Measurements from ENCODE around the gene PIBF1.
"Not testable (repeated sequence)": the region's sequence is repeated elsewhere in the genome, so short reads cannot be mapped to it uniquely, and the experiment has no call there.

PIBF1 gene

DNA sequence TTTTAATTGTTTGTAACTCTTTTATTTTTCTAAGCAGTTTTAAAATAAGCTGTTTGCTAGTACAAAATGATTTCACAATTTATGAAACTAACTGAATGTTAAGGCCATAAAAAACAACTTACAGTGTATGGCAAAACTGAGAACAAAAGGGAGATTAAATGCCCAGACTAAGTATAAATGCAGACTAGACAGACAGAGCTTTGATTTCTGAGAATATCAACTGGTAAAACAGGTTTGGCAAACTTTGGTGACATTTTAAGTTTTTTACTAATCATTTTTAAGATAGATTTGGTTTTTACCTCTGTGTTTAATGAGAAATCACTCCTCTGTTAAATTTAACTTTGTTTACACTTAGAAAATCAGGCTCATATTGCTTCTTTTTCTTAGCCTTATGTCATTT lies 149.4 kb downstream of the PIBF1 start:
- DNase-seq, result no peak

DNA sequence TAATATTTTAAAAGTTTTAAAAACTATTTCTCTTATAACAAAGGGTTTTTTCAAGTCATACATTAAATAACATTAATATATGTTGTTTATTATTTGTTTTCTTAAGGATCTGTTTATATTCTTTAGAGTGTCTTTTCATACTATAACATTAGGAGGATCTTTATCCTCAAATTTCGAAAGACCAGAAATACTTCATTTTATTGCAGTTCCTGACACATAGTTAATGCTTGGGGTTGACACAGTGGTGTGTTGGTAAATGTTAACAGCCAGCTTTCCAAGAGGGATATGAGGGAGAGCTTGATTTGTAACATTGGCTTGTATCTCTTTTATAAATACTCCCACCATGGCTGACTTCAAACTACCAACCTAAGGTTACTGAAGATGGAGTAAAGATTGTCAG lies 150.3 kb downstream of the PIBF1 start:
- no peak for DNase-seq

DNA sequence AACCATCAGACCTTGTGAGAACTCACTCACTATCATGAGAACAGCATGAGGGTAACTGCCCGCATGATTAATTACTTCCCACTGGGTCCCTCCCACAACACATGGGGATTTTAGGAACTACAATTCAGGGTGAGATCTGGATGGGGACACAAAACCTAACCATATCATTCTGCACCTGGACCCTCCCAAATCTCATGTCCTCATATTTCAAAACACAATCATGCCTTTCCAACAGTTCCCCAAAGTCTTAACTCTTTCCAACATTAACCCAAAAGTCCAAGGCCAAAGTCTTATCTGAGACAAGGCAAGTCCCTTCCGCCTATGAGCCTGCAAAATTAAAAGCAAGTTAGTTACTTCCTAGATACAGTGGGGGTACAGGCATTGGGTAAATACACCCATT lies 164.3 kb downstream of the PIBF1 start:
- not testable (repeated sequence) for DNase-seq

DNA sequence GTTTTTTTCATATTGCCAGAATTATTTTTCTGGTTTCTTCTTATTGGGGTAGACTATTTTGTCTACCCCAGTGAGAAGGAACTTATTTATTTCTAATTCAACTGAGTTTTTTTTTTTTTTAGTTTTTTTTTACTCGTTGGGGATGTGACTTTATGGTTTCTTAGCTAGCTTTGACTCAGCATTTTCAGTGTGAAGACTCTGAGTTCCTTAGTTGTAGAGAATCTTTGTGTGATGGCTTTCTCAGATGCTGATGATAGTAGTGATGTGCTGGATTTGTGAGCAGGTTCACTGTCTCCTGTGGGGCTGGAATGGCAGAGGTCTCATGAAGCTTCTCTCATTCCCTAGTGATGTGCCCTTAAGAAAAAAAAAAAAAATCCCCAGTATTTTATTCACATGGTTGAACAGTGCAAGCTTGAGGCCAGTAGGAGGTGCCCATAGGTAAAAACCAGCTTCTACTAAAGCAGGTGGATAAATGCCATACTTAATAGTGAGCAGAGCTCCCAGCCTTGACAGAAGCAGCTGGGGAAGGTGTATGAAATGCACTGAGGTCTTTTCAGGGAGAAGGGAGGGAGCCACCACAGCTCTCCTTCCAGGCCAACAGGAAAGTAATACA lies 170.7 kb downstream of the PIBF1 start:
- no peak for DNase-seq

DNA sequence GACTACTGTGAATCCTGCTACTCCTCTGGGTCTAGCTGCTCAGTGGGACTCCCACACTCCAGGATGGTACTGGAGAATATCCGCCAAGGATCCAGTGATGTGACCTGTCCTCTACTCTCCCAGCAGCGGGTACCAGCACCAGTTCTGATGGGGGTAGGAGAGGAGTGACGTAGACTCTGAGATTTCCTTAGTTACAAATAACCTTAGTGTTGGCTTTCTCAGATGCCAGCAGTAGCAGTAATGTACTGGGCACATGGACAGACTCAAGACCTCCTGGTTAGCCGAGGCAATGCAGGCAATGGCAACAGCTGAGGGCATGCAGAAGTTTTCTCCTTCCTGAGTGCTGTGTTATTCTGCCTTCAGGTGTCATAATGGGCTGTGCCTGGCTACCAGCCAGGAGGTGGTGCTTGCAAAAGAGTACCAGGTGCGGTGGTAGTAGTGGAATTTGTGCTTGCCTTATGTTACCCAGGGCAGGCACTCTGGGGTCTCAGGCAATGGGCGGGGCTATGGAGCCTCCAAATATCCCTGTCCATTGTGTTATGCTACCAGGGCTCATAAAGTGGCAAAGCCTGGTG lies 171.5 kb downstream of the PIBF1 start:
- DNase-seq, result no peak

DNA sequence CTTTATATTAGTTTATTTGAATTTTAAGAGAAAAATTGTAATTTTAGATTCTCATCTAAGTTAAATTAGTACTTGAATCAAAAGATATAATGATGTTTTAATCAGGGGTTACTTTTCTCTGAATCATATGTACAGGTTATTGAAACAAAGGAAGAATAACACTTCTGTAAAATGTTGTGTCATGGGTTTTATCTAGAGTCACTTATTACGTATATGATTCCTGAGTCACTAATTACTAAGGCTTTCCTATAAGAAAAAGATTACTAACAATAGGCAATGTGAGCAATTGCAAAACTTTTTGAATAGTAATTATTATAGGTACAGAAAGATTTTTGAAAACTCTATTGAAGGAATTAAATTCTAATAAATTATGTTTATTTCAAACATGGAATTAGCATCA lies 177.7 kb downstream of the PIBF1 start:
- DNase-seq, result no peak

DNA sequence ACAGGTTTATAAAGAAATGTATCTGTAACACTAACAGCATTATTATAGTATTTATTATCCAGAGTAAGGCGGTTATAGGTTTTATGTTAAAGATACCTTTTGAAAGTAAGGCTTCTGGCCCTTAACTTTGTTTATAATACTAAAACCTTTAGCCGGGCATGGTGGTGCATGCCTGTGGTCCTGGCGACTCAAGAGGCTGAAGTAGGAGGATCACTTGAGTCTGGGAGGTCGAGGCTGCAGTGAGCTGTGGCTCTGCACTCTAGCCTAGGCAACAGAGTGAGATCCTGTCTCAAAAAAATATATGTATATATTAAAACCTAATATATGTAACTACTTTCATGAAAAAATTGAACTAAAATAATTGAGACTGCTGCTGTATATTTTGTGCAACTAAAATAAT lies 178.2 kb downstream of the PIBF1 start:
- no peak for DNase-seq

DNA sequence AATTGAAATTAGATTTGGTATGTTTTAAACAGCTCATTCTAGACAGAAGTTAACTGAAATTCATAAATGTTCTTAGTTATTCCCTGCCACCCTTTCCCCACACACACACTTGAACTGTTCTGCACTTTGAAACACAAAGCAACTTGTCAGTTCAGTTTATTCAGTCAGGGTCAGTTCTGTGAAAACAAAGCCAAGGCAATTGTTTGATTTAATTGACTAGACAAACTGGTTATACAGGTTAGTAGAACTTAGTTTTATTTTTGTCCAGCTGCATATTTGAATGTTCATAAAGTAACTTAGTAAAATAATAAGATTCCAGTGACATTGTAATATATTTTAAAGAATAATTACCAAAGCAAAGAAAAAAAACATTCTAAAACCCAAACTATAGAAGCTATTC lies 178.6 kb downstream of the PIBF1 start:
- no peak for DNase-seq

DNA sequence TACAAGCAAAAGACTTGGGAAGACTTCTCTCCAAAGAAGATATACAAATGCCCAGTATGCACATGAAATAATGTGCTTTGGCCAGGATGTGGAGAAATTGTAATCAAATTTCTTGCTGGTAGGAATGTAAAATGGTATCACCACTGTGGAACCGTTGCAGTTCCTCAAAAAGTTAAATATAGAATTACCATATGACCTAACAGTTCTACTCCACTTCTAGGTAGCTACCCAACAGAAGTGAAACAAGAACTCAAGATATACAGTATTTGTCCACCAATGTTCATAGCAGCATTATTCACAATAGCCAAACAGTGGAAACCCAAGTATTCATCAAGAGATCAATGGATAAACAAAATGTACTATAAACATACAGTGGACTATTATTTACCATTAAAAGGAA lies 181.8 kb downstream of the PIBF1 start:
- DNase-seq, result no peak

DNA sequence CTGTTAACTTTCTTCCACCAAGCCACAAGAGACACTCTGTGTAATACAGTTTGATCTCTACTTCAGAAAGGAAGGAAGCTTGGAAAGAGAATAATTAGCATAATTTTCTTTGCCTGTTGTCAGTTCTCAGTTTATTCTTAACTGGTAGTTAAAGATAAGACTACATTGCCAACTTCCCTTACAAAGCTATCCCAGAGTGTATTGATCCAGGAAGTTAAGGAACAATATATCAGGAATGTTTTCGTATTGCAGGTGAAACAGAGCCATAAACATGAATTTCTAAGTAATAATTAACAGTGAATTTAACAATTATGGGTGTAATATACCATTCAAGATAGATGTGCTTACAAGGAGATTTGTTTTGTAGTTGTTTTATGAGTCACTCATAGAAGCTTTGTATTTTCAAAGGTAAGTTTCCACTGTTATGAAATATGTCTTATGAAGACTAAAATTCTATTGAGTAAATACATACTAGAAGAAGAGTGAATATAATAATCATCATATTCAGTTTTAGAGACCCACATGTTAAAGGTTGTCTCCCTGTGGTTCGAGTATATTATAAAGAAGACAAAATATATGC lies 188.5 kb downstream of the PIBF1 start:
- DNase-seq, result no peak

DNA sequence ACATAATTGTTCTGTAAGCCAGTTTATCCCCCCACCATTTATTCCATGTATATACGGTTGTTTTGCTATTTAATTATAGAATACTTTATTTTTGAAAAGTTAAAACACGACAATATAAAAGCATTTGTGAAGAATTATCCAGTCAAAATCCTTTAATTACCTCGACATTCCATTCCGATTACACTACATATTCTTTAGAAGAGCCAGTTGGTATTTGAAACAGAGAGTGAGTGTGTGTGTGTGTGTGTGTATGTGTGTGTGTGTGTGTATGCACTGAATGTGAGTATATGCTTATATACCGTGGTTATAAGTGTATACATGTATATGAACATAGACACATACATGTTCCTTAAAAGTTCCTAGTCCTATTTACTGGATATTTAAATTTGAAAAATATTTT lies 189.0 kb downstream of the PIBF1 start:
- DNase-seq, result no peak

DNA sequence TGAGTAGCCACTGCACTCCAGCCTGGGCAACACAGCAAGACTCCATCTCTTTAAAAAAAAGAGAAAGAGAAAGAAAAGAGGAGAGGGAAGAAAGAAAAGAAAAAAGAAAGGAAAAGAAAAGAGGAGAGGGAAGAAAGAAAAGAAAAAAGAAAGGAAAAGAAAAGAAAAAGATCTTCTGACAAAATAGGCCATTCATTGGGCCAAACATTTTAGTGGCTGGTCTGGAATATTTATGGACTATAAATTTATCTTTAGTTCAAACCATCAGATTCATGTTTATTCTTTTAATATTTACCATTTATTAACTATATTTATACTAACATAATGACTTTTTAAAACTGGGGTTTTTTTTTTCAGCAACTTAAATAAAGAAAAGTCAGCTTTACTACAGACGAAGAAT lies 191.3 kb downstream of the PIBF1 start:
- DNase-seq, result no peak

DNA sequence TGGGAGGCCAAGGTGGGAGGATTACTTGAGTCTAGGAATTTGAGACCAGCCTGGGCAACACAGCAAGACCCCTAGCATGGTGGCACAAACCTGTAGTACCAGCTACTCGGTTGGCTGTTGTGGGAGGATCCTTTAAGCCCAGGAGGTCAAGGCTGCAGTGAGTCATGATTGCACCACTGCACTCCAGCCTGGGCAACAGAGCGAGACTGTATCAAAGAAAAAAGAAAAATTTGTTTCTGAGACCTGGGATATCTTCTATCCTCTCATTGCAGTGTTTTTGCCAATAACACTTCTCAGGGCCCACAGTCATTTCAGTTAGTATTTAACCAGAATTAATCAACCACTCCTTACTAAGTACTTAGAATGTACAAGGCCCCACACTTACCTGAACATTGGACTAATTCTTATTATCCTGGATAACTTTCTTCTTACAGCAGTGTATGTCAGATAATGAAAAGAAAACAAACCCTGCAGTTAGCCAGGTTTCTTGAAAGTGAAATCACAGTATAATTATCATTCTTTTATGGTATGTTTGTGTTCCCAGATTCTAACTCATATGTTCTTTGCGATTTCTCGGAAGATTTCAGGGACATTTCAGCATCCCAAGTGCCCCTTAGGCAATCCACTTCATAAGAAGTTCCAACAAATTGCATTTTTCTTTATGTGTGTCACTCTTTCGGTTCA lies 201.3 kb downstream of the PIBF1 start:
- DNase-seq, result no peak

DNA sequence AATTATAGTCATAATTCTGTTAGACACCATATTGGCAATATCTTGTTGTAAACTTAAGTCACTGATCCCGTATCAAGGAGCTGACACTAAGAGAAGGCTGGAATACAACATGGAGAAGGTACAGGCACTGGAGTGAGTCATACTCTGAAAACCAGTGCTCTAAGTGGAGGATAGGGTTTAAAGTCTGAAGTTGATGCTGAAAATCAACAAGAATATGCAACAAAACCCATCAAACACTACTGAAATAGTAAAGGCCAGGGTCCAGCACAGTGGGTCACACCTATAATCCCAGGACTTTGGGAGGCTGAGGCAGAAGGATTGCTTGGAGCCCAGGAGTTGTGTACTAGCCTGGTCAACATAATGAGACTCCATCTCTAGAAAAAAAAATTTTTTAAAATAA lies 203.7 kb downstream of the PIBF1 start:
- DNase-seq, result no peak

DNA sequence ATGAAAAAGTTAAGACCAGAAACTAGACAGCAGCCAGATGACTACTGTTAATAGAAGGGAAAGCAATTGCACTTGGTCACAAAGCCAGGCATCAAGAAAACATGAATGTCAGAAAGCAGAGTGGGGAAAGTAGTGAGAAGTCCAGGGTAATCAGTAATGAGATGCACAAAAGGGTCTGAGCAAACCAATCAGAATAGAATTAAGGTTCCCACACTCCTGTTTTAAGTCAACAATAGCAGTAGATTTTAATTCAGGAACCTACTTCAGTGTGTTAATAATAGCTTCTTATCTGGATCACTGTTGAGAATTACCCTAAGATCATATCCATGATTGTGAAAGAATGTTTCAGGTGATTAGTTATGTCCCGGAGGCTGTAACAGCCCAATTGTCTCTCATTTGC lies 204.3 kb downstream of the PIBF1 start:
- no peak for DNase-seq

DNA sequence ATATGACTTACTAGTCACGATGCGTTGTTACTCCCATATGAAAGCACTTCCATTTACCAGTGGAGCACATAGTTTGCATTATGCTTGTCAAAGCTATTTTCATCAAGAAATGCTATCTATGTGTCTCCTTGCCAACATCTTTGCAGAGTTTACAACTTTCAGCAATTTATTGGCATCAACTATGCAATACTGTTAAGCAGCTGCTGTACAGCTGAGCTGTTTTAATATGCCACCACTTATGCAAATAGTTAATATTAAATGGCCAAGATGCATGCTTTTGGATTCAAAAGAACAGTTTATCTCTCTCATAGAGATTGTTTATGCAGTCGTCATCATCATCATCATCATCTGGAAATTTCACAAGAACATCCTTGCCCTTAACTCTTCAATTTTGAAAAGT lies 209.0 kb downstream of the PIBF1 start:
- DNase-seq, result no peak

DNA sequence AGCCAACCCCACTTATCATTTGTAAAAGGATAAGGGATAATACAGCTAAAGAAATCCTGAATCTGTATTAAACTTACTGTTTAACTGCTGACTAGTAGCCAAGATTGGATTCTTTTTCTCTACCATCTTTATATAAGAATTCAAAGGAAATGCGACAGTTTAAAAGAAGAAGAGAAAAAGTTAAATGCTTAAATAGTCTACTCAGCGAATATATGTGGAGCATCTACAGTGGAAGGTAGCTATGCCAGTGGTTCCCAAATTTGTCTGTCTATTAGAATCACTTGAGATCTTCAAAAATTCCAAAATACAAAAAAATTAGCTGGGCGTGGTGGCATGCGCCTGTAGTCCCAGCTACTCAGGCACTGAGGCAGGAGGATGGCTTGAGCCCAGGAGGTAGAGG lies 216.1 kb downstream of the PIBF1 start:
- no peak for DNase-seq

DNA sequence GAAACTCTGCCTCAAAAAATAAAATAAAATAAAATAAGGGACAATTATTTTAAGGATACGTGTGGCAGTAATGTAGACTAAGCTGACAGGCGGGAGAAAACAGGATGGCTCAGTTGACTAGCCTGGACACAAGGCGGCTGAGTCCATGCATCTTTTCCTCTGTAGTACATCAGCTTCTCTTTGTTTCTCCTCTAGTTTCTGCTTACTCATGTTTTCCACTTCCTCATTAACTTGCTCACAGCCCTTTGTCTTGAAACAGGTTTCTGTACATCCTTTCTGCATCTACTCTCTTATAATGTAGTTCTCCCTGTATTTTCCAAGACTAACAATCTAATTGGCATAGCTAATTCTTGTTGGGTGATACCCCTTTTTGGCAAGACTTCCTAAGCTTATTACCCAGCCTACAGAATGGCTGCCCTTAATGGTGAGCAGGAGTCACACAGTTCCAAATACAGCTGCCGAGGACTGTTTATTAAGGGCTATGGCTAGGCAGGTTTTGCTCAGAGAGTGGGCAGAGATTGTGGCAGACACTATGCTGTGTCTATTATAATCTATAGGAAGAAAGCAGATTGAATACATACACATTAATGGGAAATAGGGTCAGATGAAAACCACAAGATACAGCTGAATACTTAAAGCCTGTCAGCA lies 218.2 kb downstream of the PIBF1 start:
- DNase-seq, result no peak

DNA sequence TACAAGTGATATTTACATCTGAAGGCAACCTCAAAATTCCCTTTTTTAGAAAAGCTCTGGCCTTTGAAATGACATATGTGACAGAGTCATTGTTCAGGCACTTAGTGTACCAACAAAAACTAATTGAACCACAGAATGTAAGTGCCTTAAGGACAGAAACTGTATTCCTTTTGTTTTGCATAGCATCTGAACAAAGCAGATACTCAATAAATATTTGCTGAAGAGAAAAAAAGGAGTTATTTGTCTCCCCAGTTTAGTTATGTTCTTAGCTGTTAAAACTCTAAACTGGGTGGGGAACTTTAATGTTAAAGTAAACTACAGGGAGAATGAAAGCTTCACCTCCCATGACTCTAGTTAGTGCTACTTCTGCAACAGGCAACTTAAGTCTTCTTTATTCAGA lies 220.0 kb downstream of the PIBF1 start:
- DNase-seq, result no peak

DNA sequence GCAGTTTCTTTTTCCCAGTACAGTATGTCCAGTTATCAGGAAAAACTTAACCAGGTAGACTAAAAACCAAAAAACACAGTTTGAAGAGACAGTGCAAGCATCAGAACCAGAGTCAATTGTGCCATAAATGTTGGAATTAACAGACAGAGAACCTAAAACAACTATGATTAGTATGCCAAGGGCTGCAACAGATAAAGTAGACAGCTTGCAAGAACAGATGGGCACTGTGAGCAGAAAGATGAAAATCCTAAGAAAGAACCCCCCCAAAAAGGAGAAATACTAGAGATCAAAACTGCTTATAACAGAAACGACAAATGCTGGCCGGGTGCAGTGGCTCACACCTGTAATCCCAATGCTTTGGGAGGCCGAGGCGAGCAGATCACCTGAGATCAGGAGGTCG lies 229.8 kb downstream of the PIBF1 start:
- DNase-seq, result no peak

DNA sequence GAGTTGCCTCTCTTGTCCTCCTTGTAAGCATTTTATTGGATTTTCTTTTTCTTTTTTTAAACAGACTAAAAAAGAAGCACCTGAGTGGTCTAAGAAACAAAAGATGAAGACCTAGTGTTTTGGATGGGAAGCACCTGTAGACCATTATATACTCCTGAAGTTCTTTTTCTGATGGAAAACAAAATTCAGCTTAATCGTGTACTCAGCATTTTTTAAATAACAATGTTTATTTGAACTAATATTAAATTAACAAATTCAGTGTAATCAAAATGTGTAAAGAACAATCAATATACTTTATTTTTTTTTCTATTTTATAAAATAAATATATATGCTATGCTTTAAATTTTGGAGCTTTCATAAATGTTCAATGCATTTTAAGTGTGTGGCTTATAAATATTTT lies 233.9 kb downstream of the PIBF1 start:
- DNase-seq, result no peak

DNA sequence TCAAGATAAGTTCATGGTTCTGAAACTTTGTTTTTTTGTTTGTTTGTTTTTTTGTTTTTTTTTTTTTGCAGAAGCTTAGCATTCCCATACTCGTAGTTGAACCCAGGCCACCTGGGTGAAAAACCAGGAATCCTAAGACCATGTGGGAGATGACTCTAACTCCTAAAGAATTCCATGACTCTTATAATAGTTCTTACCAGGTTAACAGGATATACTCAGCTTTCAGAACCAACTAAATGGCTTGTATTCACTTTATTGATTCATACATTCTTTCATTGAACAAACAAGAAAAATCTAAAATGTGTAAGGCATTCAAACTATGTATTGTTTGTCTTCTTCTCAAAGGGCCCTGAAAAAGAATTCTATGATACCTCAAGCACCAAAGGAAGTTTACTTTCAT lies 236.4 kb downstream of the PIBF1 start:
- DNase-seq, result no peak

DNA sequence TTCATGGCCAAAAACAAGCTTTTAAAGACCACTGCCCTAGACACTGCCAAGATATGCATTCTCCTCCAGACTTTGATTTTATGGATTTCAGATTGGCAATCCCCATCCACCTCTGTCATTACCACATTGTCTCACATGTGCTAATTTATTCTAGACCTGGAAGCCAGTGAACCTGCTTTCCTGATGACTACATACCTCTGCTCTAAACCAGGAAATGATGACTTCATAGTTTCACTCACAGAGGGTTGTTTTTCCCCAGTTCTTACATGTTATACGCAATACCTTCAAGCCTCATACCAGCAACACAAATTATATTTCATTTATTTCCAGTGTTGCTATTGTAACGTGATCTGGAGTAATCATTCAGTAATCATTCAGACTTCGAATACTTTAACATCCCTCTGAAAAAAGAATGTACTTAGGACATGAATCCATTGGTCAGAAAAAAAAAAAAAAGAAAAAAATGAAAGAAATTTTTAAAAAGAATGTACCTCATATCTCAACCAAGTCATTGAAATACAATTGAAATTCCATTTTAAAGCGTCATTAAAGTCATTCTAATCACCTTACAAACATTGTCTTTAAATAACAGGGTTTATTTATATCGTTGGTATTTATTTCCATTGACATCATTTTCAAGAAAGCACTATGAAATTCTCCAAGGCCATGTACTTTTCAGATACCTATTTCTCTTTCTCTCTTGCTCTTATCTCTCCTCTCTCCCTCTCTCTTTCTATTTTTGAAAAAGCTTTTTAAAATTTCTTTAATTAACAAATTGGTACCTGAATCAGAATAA lies 243.5 kb downstream of the PIBF1 start:
- DNase-seq, result no peak

Measured in activated CD4-positive, CD25-positive, alpha-beta regulatory T cell treated with anti-CD3 and anti-CD28 coated beads, Interleukin-2, amount 50 U/mL, for 72 hours (primary cell).